ENCODE measurements around the gene EPHA10. TPM values are rescaled to one million over a fixed set of nuclear protein-coding genes. Genes with fewer than 3 reads are reported as not detected.

Gene EPHA10
- total RNA-seq, 1 donor from 2014 or later = not detected

GRCh38 chr1:37667023-37667671, 97.8 kb downstream of the EPHA10 start:
- peaks cover 20 to 42% (median 33%) of the 10 kb centered on the region in 3 donors for H3K27me3 ChIP-seq (ENCODE audit: control insufficient read depth in 3 of 3, insufficient read depth in 3 of 3, low read length in 3 of 3)

DNA sequence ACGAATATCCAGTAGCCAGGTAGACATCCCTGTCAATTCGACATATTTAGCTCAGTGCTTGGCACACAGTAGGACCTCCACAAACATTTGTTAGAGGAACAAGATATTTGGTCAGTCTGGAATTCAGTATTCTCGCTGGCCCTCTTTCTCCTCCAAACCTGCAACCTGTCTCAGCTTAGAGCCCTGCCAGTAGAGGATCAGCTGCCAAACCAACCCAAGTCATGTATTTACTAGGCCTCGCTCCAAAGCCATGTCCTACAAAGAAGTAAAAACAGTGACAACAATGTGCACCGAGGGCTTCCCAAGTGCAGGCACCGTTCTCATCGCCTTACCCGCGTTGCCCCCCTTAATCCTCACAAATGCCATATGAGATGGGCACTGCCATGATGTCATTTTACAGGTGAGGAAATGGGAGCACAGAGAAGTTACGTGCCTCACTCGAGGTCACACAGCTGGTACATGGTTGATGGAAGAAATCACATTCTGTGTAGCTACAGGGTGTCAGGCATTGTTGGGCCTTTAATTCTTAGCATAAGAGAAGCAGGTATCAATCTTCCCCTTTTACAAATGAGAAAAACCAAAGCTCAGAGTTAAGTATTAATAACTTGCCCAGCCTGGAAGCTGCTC, 98.6 kb downstream of the EPHA10 start:
- H3K36me3 ChIP-seq (ENCODE audit: control insufficient read depth in 3 of 3, insufficient read depth in 3 of 3, low read length in 3 of 3) = no peaks in the 10 kb centered on the region
- peaks cover 16 to 39% (median 39%) of the 10 kb centered on the region in 3 donors for H3K27me3 ChIP-seq (ENCODE audit: control insufficient read depth in 3 of 3, insufficient read depth in 3 of 3, low read length in 3 of 3)
- no peaks in the 10 kb centered on the region for H3K4me1 ChIP-seq (ENCODE audit: control insufficient read depth in 3 of 3, insufficient read depth in 3 of 3, low read length in 3 of 3)
- H3K27ac ChIP-seq (ENCODE audit: low read depth, low read length) = no peak overlapping the region
- H3K9ac ChIP-seq (ENCODE audit: low read depth in 1 of 3, low read length in 3 of 3) = no peak overlapping the region
- no peak overlapping the region for H3K4me3 ChIP-seq (ENCODE audit: low read length in 3 of 3)
- no peaks in the 10 kb centered on the region for H3K9me3 ChIP-seq (ENCODE audit: control insufficient read depth in 3 of 3, low read length in 3 of 3)

More at GRCh38 chr1:37667023-37667671, 97.8 kb downstream of the EPHA10 start:
- Histone ChIP-seq H3K4me1 (ENCODE audit: control insufficient read depth in 3 of 3, insufficient read depth in 3 of 3, low read length in 3 of 3) (no peaks in the 10 kb centered on the region), H3K9me3 (ENCODE audit: control insufficient read depth in 3 of 3, low read length in 3 of 3) (no peaks in the 10 kb centered on the region), H3K9ac (ENCODE audit: low read depth in 1 of 3, low read length in 3 of 3) (no peak overlapping the region), H3K4me3 (ENCODE audit: low read length in 3 of 3) (no peak overlapping the region), H3K36me3 (ENCODE audit: control insufficient read depth in 3 of 3, insufficient read depth in 3 of 3, low read length in 3 of 3) (no peaks in the 10 kb centered on the region), H3K27ac (ENCODE audit: low read depth, low read length) (no peak overlapping the region)

Small RNA genes within 50 kb of the gene (small RNA-seq; reads per million reads assigned to genes)
- gene RF00019 = not detected

Other genes starting within 250 kb of the EPHA10 start
- 12.5 TPM for gene SNIP1, start 210.8 kb downstream of the EPHA10 start, total RNA-seq
- 1.0 TPM for gene DNALI1, start 208.2 kb downstream of the EPHA10 start, total RNA-seq
- gene GNL2, start 169.2 kb downstream of the EPHA10 start, total RNA-seq = 39.7 TPM
- gene RSPO1, start 130.2 kb downstream of the EPHA10 start, total RNA-seq = not detected
- gene CDCA8, start 72.6 kb downstream of the EPHA10 start, total RNA-seq = 0.52 TPM
- gene MANEAL, start 28.7 kb upstream of the EPHA10 start, total RNA-seq = 2.1 TPM
- 9.4 TPM for gene C1orf122, start 42.7 kb upstream of the EPHA10 start, total RNA-seq
- 7.3 TPM for gene YRDC, start 43.1 kb upstream of the EPHA10 start, total RNA-seq
- gene MTF1, start 94.5 kb upstream of the EPHA10 start, total RNA-seq = 2.1 TPM
- gene INPP5B, start 181.9 kb upstream of the EPHA10 start, total RNA-seq = 9.4 TPM
- gene SF3A3, start 224.9 kb upstream of the EPHA10 start, total RNA-seq = 53.2 TPM
- 58.5 TPM for gene FHL3, start 240.4 kb upstream of the EPHA10 start, total RNA-seq
- gene UTP11, start 247.6 kb upstream of the EPHA10 start, total RNA-seq = 61.1 TPM